Measurements from ENCODE around the gene ZBTB7C.

Gene ZBTB7C

DNA sequence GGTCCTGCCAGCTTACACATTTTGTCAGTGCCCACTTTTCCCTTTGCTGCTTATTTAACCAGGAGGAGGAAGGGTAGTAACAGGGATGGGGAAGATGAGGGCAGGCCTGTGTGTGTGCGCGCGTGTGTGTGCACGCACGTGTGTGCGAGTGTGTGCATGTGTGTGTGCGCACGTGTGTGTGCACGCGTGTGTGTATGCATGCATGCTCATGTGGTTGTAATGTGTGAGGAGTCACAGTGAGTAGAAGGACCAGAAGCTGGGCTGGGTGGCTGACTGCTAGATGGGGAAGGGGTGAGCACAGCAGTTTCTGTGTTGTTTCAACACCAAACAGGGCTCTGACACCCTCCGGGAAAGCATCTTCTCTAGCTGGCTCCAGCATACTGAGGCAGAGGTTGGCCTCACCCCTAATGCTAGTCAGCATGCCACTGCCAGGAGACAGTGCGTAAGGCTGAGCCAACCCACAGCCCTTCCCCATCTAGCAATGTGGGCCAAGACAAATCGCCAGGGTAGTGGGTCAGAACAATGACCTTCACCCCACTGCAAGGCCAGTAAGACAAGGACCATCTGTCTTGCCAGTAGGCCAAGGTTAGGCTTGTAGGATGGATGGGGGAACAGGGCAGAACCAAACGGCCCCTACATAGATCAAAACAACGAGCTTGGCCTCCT, 260.0 kb downstream of the ZBTB7C start:
- Histone ChIP-seq H3K4me2 (ENCODE audit: low read depth, low read length, poor library complexity, severe bottlenecking) (no peak overlapping the region), H3K9me3 (ENCODE audit: insufficient read depth, low read length) (no peaks in the 10 kb centered on the region), H3K9me2 (replicated peaks; ENCODE audit: insufficient read depth, low read length) (no peaks in the 10 kb centered on the region), H4K20me1 (ENCODE audit: low read depth, low read length) (no peaks in the 10 kb centered on the region), H3K4me3 (ENCODE audit: insufficient read depth, low read length, poor library complexity, severe bottlenecking) (no peak overlapping the region), H2AFZ (ENCODE audit: low read depth, low read length, severe bottlenecking) (no peak overlapping the region), H3K27ac (ENCODE audit: low read depth, low read length) (no peak overlapping the region), H3K79me2 (ENCODE audit: insufficient read depth, low read length) (no peaks in the 10 kb centered on the region), H3K36me3 (ENCODE audit: low read length) (no peaks in the 10 kb centered on the region), H3K9ac (ENCODE audit: low read length) (no peak overlapping the region), H3F3A (ENCODE audit: insufficient read depth) (no peaks in the 10 kb centered on the region), H3K27me3 (ENCODE audit: low read length) (0 out of 2 replicates have a peak, but pooled peaks cover 4% of the 10 kb centered on the region)
- TF ChIP-seq EZH2phosphoT487 (conservative IDR thresholded peaks at IDR 0.05; ENCODE audit: low read length) (no peak), CTCF (IDR thresholded peaks at IDR 0.05; ENCODE audit: insufficient read depth, low read length, poor library complexity, severe bottlenecking) (no peak)

- no peaks in the 10 kb centered on the region for H3K79me2 ChIP-seq (ENCODE audit: insufficient read depth, low read length)
- no peaks in the 10 kb centered on the region for H3K36me3 ChIP-seq (ENCODE audit: low read length)
- H3K9me3 ChIP-seq (ENCODE audit: insufficient read depth, low read length), result no peaks in the 10 kb centered on the region
- H3F3A ChIP-seq (ENCODE audit: insufficient read depth), result no peaks in the 10 kb centered on the region
- no peak overlapping the region for H3K4me2 ChIP-seq (ENCODE audit: low read depth, low read length, poor library complexity, severe bottlenecking)
- H4K20me1 ChIP-seq (ENCODE audit: low read depth, low read length), result no peaks in the 10 kb centered on the region
- no peak overlapping the region for H3K9ac ChIP-seq (ENCODE audit: low read length)
- no peak overlapping the region for H3K27ac ChIP-seq (ENCODE audit: low read depth, low read length)
- no peak overlapping the region for H3K4me3 ChIP-seq (ENCODE audit: insufficient read depth, low read length, poor library complexity, severe bottlenecking)
- H2AFZ ChIP-seq (ENCODE audit: low read depth, low read length, severe bottlenecking), result no peak overlapping the region
- H3K27me3 ChIP-seq (ENCODE audit: low read length), result 0 out of 2 replicates have a peak, but pooled peaks cover 4% of the 10 kb centered on the region
- H3K9me2 ChIP-seq (replicated peaks; ENCODE audit: insufficient read depth, low read length), result no peaks in the 10 kb centered on the region
- no peak for TF ChIP-seq EZH2phosphoT487 (conservative IDR thresholded peaks at IDR 0.05; ENCODE audit: low read length)
- no peak for TF ChIP-seq CTCF (IDR thresholded peaks at IDR 0.05; ENCODE audit: insufficient read depth, low read length, poor library complexity, severe bottlenecking)
These were observed 266.2 kb downstream of the ZBTB7C start for GRCh38 chr18:48142994-48143393.

GRCh38 chr18:48142353-48142752, 266.8 kb downstream of the ZBTB7C start:
- Histone ChIP-seq H3K79me2 (ENCODE audit: insufficient read depth, low read length) (no peaks in the 10 kb centered on the region), H3K9ac (ENCODE audit: low read length) (no peak overlapping the region), H3K9me2 (replicated peaks; ENCODE audit: insufficient read depth, low read length) (no peaks in the 10 kb centered on the region), H3K27ac (ENCODE audit: low read depth, low read length) (no peak overlapping the region), H3K36me3 (ENCODE audit: low read length) (no peaks in the 10 kb centered on the region), H3K4me2 (ENCODE audit: low read depth, low read length, poor library complexity, severe bottlenecking) (no peak overlapping the region), H4K20me1 (ENCODE audit: low read depth, low read length) (no peaks in the 10 kb centered on the region), H3K9me3 (ENCODE audit: insufficient read depth, low read length) (no peaks in the 10 kb centered on the region), H3F3A (ENCODE audit: insufficient read depth) (no peaks in the 10 kb centered on the region), H3K4me3 (ENCODE audit: insufficient read depth, low read length, poor library complexity, severe bottlenecking) (no peak overlapping the region), H2AFZ (ENCODE audit: low read depth, low read length, severe bottlenecking) (no peak overlapping the region), H3K27me3 (ENCODE audit: low read length) (0 out of 2 replicates have a peak, but pooled peaks cover 4% of the 10 kb centered on the region)
- TF ChIP-seq CTCF (IDR thresholded peaks at IDR 0.05; ENCODE audit: insufficient read depth, low read length, poor library complexity, severe bottlenecking) (no peak), EZH2phosphoT487 (conservative IDR thresholded peaks at IDR 0.05; ENCODE audit: low read length) (no peak)

Data from SU-DHL-6 (cell line).